Measurements from ENCODE around the gene CCHCR1. TPM values are rescaled to one million over a fixed set of nuclear protein-coding genes. Genes with fewer than 3 reads are reported as not detected.

Gene CCHCR1
- total RNA-seq, 2 donors from 2014 or later: 11.1 to 31.6 TPM

- Histone ChIP-seq H3K27ac (no peak overlapping the region), H3K4me3 (no peak overlapping the region), H3K9me3 (no peaks in the 10 kb centered on the region), H3K4me1 (ENCODE audit: control insufficient read depth in 1 of 2, low read depth in 2 of 2) (peaks cover under 1 to 13% of the 10 kb centered on the region in 2 donors), H3K27me3 (replicated peaks; ENCODE audit: insufficient read depth) (no peaks in the 10 kb centered on the region), H3K36me3 (peaks cover 5% of the 10 kb centered on the region)
- TF ChIP-seq CTCF (IDR thresholded peaks at IDR 0.05): no peak
- ATAC-seq (ENCODE audit: insufficient number of reproducible peaks, low FRiP score, low read depth) (no peak), DNase-seq (ENCODE audit: low spot score) (no peak)
Measured at GRCh38 chr6:31162463-31163165, 5.0 kb upstream of the CCHCR1 start.

- TF ChIP-seq CTCF (IDR thresholded peaks at IDR 0.05): no peak
- no peak for DNase-seq (ENCODE audit: low spot score)
- Histone ChIP-seq H3K27me3 (replicated peaks; ENCODE audit: insufficient read depth) (no peaks in the 10 kb centered on the region), H3K4me1 (ENCODE audit: control insufficient read depth in 1 of 2, low read depth in 2 of 2) (peaks cover 5 to 24% of the 10 kb centered on the region in 2 donors), H3K9me3 (no peaks in the 10 kb centered on the region), H3K4me3 (no peak overlapping the region), H3K27ac (no peak overlapping the region), H3K36me3 (peaks cover 5% of the 10 kb centered on the region)
- no peak for ATAC-seq (ENCODE audit: insufficient number of reproducible peaks, low FRiP score, low read depth)
Measured at GRCh38 chr6:31161216-31162126, 3.9 kb upstream of the CCHCR1 start.

GRCh38 chr6:31158863-31159855 lies 1.6 kb upstream of the CCHCR1 start:
- DNase-seq (ENCODE audit: low spot score) (no peak), ATAC-seq (ENCODE audit: insufficient number of reproducible peaks, low FRiP score, low read depth) (no peak)
- H3K4me3 ChIP-seq: peak overlapping the region; percentile 77
- no peaks in the 10 kb centered on the region for H3K27me3 ChIP-seq (replicated peaks; ENCODE audit: insufficient read depth)
- H3K27ac ChIP-seq: no peak overlapping the region
- peaks cover 5 to 25% of the 10 kb centered on the region in 2 donors for H3K4me1 ChIP-seq (ENCODE audit: control insufficient read depth in 1 of 2, low read depth in 2 of 2)
- H3K9me3 ChIP-seq: no peaks in the 10 kb centered on the region
- no peak for TF ChIP-seq CTCF (IDR thresholded peaks at IDR 0.05)
- H3K36me3 ChIP-seq: peaks cover 5% of the 10 kb centered on the region

GRCh38 chr6:31158140-31158862 lies 699 bp upstream of the CCHCR1 start, which contains the start of gene TCF19:
TCF19 (plus strand) TSS chr6:31158589; CDS start chr6:31159470, 881 bp downstream.
- Histone ChIP-seq H3K27ac (peak within 1 kb of the TSS in 1 of 2 donors; percentile 67), H3K4me3 (peak within 1 kb of the TSS; percentile 77), H3K4me1 (ENCODE audit: control insufficient read depth in 1 of 2, low read depth in 2 of 2) (peaks cover 5 to 25% of the 10 kb centered on the region in 2 donors), H3K9me3 (no peaks in the 10 kb centered on the region), H3K36me3 (peaks cover 5% of the 10 kb centered on the region), H3K27me3 (replicated peaks; ENCODE audit: insufficient read depth) (no peaks in the 10 kb centered on the region)
- DNase-seq (ENCODE audit: low spot score): peak; percentile 97
- ATAC-seq (ENCODE audit: insufficient number of reproducible peaks, low FRiP score, low read depth): peak; percentile 99
- TF ChIP-seq CTCF (IDR thresholded peaks at IDR 0.05): no peak

Measured in thoracic aorta (tissue), 2 donors.